ENCODE measurements around the gene SNCAIP.

SNCAIP gene

DNA sequence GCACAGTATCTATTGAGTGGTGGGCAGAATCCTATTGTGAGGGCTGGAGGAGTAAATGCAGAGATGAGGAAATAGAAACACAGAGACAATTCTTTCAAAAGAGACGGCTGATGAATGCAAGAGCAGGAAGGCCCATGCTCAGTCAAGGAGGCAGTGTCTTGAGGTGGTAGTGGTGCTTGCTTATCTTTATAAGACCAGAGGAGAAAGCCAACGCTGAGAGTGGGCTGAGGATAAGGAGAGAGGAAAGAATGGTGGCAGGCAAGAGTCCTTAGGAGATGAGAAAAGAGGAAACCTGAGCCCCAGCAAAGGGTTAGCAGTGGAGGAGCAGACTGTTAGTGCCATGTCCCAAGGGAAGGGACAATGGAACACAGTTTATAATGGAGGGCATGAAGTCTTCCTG, 86.0 kb downstream of the SNCAIP start:
- DNase-seq (ENCODE audit: low read depth) = no peak

DNA sequence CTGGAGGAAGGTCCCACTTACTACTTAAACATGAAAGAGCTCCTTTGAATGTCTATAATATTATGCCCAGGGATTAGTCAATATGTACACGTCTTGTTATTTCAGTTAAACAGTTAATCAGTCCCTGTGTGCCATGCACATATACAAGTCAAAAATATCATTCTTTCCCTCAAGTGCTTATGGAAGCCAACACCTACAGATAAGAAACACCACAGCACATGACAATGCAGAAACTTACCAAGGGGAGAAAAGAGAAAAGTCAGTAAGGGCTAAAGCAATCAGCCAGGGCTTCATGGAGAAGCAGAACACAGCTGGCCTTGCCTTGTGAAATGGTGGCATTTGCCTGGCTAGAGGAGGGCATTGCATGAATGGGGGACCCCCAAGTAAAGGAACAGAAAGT, 88.3 kb downstream of the SNCAIP start:
- no peak for DNase-seq (ENCODE audit: low read depth)

DNA sequence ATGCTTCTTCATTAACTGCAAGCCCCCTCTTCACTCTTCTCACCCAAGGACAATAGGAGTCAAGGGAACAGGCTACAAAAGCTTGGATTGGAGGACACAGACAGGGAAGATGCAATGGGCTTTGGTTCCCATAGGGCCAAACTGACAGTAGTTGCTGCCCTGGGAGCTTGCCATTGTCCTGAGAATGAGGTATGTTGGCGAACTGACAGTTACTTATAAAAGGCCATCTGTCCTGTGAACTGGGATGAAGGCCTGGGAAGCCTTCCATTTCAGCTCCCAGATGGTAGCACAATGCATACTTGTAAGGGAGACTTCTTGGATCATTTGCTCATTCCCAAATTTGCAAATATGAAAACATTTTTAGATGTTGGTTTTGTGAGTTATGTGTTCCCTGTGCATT, 88.9 kb downstream of the SNCAIP start:
- no peak for DNase-seq (ENCODE audit: low read depth)

- no peak for DNase-seq (ENCODE audit: low read depth)
These were observed 90.1 kb downstream of the SNCAIP start for GRCh38 chr5:122401976-122402725.

- no peak for DNase-seq (ENCODE audit: low read depth)
These were observed 91.1 kb downstream of the SNCAIP start for GRCh38 chr5:122402955-122403685.

DNA sequence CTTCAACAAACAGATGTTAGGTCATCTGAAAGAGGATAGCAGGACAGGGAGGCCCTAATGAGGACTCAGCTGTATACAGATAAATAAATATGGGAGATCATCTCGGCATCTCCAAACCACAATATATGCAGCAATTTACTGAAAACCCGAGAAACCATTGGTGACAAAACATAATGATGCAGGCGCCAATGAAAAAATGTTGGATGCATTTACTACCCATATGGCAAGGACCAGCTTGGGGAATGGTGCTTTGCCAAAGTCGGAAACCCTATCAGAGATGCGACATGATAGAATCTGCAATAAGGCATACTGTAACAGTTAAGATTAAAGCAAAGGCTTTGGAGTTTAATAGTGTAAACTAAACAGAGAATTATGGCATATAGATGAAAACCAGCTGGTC, 92.0 kb downstream of the SNCAIP start:
- no peak for DNase-seq (ENCODE audit: low read depth)

DNA sequence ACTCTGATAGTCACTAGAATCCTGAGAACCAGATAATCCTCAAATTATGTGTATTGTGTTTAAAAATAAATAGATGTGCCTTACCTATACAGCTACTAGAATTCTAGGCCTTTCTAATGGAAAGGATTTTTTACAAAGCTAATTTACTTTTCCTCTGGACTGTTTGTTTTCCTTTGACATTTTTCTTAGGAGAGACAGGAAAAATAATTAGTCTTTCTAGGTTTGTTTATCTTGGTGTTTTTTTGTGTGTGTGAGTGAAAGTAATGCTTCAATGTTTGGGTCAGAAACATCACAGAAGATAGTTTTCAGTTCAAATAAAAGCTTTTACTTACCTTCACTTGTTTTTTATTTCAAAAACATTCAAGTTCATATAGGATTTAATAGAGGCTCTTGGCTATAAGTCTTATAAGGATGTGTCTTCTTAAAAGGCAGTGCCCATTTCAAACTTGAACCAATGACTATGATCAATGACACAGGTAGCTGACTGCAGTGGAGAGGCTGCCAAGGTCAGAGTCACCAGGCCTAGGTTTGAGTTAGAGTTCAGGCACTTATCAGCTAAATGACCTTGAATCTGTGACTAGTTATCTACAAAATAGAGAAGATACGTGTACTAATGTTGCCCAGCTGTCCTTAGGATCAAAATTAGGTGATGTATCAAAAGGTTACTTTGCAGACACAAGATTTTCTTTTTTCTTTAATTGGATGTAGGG, 92.8 kb downstream of the SNCAIP start:
- no peak for DNase-seq (ENCODE audit: low read depth)

DNA sequence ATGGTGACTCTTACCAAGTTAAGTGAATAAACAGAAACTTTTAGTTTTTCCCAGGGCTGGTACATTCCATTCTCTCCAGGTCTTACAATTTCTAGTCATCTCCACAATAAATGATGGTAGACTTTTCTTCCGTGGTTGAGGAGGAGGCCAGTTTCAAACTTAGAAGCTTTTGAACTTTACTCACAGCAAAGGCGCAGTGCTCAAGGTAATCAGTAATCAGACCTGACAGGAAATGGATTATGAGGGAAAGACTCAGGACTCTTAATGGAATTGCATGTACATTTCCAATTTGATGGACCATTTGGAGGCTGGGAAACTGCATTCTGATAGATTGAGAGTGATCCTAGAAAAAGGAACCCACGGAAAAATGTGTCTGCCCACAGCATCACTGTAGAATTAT, 93.7 kb downstream of the SNCAIP start:
- no peak for DNase-seq (ENCODE audit: low read depth)

DNA sequence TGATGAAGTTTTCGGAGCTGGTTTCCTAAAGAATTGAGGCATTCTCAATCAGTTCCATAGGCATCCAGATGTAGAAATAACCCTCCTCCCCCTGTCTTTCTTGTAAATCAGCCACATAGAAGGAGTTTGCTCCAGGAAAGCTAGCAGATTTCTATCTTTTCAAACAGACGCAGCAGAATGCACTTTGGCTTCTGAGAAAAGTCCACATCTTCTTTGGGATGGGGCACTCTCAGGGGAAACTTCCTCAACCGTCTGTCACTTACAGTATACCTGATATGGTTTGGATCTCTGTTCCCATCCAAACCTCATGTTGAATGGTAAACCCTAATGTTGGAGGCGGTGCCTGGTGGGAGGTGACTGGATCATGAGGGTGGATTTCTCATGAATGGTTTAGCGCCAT, 94.1 kb downstream of the SNCAIP start:
- DNase-seq (ENCODE audit: low read depth) = no peak

- no peak for DNase-seq (ENCODE audit: low read depth)
These were observed 96.7 kb downstream of the SNCAIP start for GRCh38 chr5:122408592-122409224.

GRCh38 chr5:122412966-122413365, 100.9 kb downstream of the SNCAIP start:
- no peak for DNase-seq (ENCODE audit: low read depth)

DNA sequence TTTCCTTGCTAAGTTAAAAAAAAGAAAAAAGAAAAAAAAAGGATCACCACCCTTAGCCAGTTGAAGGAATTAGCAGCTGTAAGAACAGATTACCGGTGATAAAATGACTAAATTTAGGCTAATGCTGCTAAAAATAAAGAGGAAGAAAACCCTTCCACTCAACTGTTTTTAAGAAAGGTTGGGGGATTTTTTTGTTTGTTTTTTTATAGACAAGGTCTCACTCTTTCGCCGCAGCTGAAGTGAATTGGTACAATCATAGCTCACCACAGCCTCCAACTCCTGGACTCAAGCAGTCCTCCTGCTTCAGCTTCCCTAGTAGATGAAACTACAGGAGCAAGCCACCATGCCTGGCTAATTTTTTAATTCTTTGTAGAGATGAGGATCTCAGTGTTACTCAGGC, 101.7 kb downstream of the SNCAIP start:
- no peak for DNase-seq (ENCODE audit: low read depth)

- no peak for DNase-seq (ENCODE audit: low read depth)
These were observed 103.2 kb downstream of the SNCAIP start for GRCh38 chr5:122415030-122415800.

DNA sequence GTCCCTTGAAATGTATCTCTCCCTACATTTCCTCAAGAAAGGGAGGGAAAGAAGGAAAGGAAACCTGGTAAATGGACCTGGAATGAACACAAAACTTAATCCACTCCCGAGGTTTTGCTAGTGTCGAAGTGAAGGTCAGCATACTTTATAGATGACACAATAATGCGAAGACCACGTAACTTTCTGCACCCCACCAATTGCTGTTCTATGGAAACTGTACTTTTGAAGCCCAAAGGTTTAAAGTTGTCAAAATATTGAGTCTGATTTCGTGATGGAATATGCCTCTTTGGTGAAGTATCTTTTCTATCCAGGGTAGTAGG, 103.7 kb downstream of the SNCAIP start:
- no peak for DNase-seq (ENCODE audit: low read depth)

- DNase-seq (ENCODE audit: low read depth) = no peak
These were observed 107.3 kb downstream of the SNCAIP start for GRCh38 chr5:122419142-122419894.

DNA sequence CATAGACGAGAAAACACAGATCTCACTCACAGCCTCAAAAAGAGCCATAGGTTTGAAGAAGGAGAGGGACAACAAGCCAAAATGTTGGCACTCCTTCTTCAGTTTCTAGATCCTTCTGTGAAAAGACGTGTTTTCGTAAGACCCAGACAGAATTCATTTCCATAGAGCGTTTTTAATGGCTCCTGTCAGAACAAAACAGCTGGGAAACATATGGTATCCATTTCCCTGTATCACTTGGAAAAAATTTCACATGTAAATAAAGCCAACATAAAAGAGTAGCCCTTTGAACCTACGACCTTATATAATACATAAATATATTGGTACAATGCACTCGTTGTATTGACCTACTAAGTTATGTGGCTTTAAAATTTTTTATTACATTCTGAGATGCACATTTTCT, 108.1 kb downstream of the SNCAIP start:
- no peak for DNase-seq (ENCODE audit: low read depth)

DNA sequence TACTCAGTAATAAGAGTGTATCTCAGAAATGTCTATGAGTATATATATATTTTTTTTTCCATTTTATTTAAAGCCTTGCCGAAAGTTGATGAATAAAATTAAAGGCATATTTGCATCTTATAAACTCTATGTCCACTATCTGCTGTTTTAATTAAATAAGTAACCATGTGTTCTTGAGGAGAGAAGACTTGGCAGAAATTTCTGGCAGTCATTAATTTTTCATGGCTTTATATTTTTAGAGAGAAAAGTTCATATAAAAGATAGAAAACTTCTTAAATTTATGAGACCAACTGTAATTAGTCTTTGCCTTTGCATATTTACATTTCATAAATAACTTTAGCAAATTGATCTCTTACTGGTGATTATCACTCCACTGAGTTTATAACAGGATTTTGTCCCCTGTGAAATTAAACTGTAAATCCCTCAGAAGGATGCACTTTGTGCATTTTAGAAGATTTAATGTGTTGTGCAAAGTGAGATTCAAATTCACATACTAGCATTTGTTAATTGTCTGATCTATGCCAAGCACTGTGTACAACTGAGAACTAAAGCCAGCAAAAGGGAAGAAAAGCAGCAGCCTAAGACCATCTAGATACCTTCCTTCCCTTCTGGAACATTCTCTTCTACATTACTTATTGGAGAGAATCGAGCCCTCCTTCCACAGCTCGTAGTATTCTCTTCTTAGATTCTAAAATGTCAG, 108.7 kb downstream of the SNCAIP start:
- no peak for DNase-seq (ENCODE audit: low read depth)

- no peak for DNase-seq (ENCODE audit: low read depth)
These were observed 109.5 kb downstream of the SNCAIP start for GRCh38 chr5:122421374-122422079.

GRCh38 chr5:122423221-122423620, 111.2 kb downstream of the SNCAIP start:
- no peak for DNase-seq (ENCODE audit: low read depth)

DNA sequence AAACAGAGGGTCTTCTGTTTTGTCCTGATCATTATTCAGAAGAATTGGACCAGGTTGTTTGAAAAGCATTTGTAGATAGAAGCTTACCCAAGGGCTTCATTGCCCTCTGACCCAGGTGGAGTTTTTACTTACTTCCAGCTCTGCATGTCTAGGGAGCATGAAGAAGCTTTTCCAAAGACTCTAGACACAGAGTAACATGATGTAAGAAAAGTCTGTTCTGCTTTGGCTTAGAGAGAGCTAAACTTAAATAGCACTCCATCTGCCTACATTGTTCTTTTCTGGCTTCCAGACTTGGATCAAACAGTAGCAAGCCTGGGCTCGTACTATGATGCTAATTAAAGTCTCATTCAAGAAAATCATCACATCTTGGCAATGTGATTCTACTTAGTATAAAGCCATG, 112.1 kb downstream of the SNCAIP start:
- no peak for DNase-seq (ENCODE audit: low read depth)

Data from activated T-cell treated with anti-CD3 and anti-CD28 coated beads for 24 hours (primary cell).